Aorta (tissue), 5 donors: ENCODE data around the gene ZHX3. TPM values are rescaled to one million over a fixed set of nuclear protein-coding genes. Genes with fewer than 3 reads are reported as not detected.

Experiments used
- ATAC-seq: fragments of 200-7000 bp; cut with Tn5 transposase; one replicate; pipeline ENCODE4 v1.9.1; 2022; ENCODE audit warnings: moderate library complexity; ENCODE audit not compliant: low FRiP score
- DNase-seq, 2 donors: peaks; one replicate each; pipeline ENCODE4 v3.0.0-alpha.2; 2020
- H3K27ac ChIP-seq, 2 donors: one replicate each; pipeline ENCODE4 v1.5.1; 2013; ENCODE audit warnings: low read length in 2 of 2, mild to moderate bottlenecking in 2 of 2, moderate library complexity in 2 of 2, control low read depth in 1 of 2, inconsistent platforms in 1 of 2, low read depth in 1 of 2
- H3K27me3 ChIP-seq, 2 donors: one replicate each; pipeline ENCODE4 v1.6.1; 2013; ENCODE audit warnings: control low read depth in 1 of 2, low read length in 1 of 2, mild to moderate bottlenecking in 1 of 2, moderate library complexity in 1 of 2; ENCODE audit not compliant: insufficient read depth in 2 of 2, control insufficient read depth in 1 of 2
- H3K36me3 ChIP-seq, 2 donors: one replicate each; pipeline ENCODE4 v1.6.1; 2013; ENCODE audit warnings: control low read depth in 1 of 2, low read length in 1 of 2, mild to moderate bottlenecking in 1 of 2; ENCODE audit not compliant: insufficient read depth in 2 of 2, control insufficient read depth in 1 of 2
- H3K4me1 ChIP-seq, 2 donors: one replicate each; pipeline ENCODE4 v1.6.1; 2013; ENCODE audit warnings: low read length in 2 of 2, control low read depth in 1 of 2, mild to moderate bottlenecking in 1 of 2, moderate library complexity in 1 of 2; ENCODE audit not compliant: insufficient read depth in 2 of 2, control insufficient read depth in 1 of 2
- H3K4me3 ChIP-seq, 2 donors: one replicate each; pipeline ENCODE4 v1.5.1; 2013; ENCODE audit warnings: low read length in 2 of 2, control low read depth in 1 of 2, mild to moderate bottlenecking in 1 of 2
- H3K9me3 ChIP-seq: one replicate; pipeline ENCODE4 v1.6.1; 2013; ENCODE audit warnings: mild to moderate bottlenecking, low read length; ENCODE audit not compliant: control insufficient read depth
- WGBS, 2 donors: extraction: QIAGEN DNeasy Blood & Tissue Kit; methylation state at CpG; one replicate each; pipeline ENCODE4 v1.1.7; 2013; 5-methylcytosine and 5-hydroxymethylcytosine counted together
- intact Hi-C, 2 donors: fragments of 100-400 bp; cut with DNase I; formaldehyde crosslinking; loops; one replicate each; pipeline versions ENCODE4 v1.14.2 to v1.15.0; 2022
- microRNA-seq, 2 donors: library from miRNA; unstranded; fragments of <30 nt; microRNA quantifications; one replicate each; pipeline ENCODE4 v1.2.0, GENCODE V29; 2020
- polyA plus RNA-seq, 2 donors: library from polyadenylated mRNA; stranded (reverse); fragments of 200-250 nt; gene quantifications; one replicate each; pipeline ENCODE4 v1.2.3, GENCODE V29; 2013
- total RNA-seq, 2 donors: library from RNA; stranded (reverse); fragmentation: NEBNext Ultra II Directional; extraction: Animal tissue kit (Norgen Biotek cat#: 25700); gene quantifications; one replicate each; pipeline ENCODE4 v1.2.1, GENCODE V29; 2021
- donor health status: healthy with polysubstance abuse.
- donor health status: Bipolar disorder and iron deficiency.
- donor health status: DM: no; HTN: no; CAD: no.
- donor health status: DM: no; HTN: no; CAD: no.
- donor health status: DM: yes; HTN: yes; CAD: no.

The ZHX3 gene
- total and polyA plus RNA-seq, 4 donors: 11.0 to 98.6 (median 38.8) TPM

- Histone ChIP-seq H3K27me3 (no peaks in the 10 kb centered on the region), H3K27ac (no peak overlapping the region), H3K36me3 (no peaks in the 10 kb centered on the region), H3K9me3 (no peaks in the 10 kb centered on the region), H3K4me3 (no peak overlapping the region), H3K4me1 (no peaks in the 10 kb centered on the region)
- intact Hi-C loops: no loop called here
- no peak for ATAC-seq
- no peak for DNase-seq
- WGBS, 2 donors: 81 to 85% methylated on average over 5 of the region's 5 CpGs
Observed at GRCh38 chr20:41131594-41132387, 185.7 kb downstream of the ZHX3 start.

Small RNA genes within 50 kb of the gene (microRNA-seq; reads per million reads assigned to microRNA genes)
- 0.60 to 0.99 reads per million in 2 donors for gene MIR6871

Other genes with a start within 250 kb of the ZHX3 start
- gene PLCG1, start 180.2 kb downstream of the ZHX3 start, total RNA-seq: 100 to 1,000 TPM in 1 of 2 donors, 10 to 100 TPM in 1; 96.3 to 148 TPM
- 10 to 100 TPM; 17.9 to 52.5 TPM for gene PLCG1, start 180.2 kb downstream of the ZHX3 start, polyA plus RNA-seq
- gene LPIN3, start 23.1 kb upstream of the ZHX3 start, total RNA-seq: 10 to 100 TPM; 21.4 to 22.6 TPM
- gene LPIN3, start 23.1 kb upstream of the ZHX3 start, polyA plus RNA-seq: 10 to 100 TPM; 17.3 to 37.0 TPM
- under 1 TPM; 0.39 to 0.72 TPM for gene EMILIN3, start 49.1 kb upstream of the ZHX3 start, total RNA-seq
- gene EMILIN3, start 49.1 kb upstream of the ZHX3 start, polyA plus RNA-seq: under 1 TPM in 1 of 2 donors, not detected in 1; 0.38 TPM